GM21576 (cell line): Measurements from ENCODE around the gene TOMM70.
"Not testable (repeated sequence)": the region's sequence is repeated elsewhere in the genome, so short reads cannot be mapped to it uniquely, and the experiment has no call there.

Experiments
- ATAC-seq: cut with Tn5 transposase; IDR thresholded peaks from one replicate; pipeline ENCODE4 v1.9.1; 2021; ENCODE audit warnings: mild to moderate bottlenecking, moderate library complexity; ENCODE audit not compliant: unreplicated experiment

The TOMM70 gene

GRCh38 chr3:100400780-100401673 lies at the start of gene TOMM70, which contains the start of gene LNP1:
TSS of gene TOMM70 (minus strand) at chr3:100401089. CDS start at chr3:100400949, 140 bp downstream.
TSS of gene LNP1 (plus strand) at chr3:100401539. CDS start at chr3:100429730, 28,191 bp downstream.
- peak; percentile 90 for ATAC-seq

GRCh38 chr3:100449214-100449613 lies 48.3 kb upstream of the TOMM70 start:
- ATAC-seq: no peak

- no peak for ATAC-seq
Measured at GRCh38 chr3:100448079-100448478, 47.2 kb upstream of the TOMM70 start.

GRCh38 chr3:100447067-100447466 lies 46.2 kb upstream of the TOMM70 start:
- not testable (repeated sequence) for ATAC-seq

GRCh38 chr3:100443690-100444089 lies 42.8 kb upstream of the TOMM70 start:
- ATAC-seq: no peak

- ATAC-seq: no peak
Measured at GRCh38 chr3:100440895-100441294, 40.0 kb upstream of the TOMM70 start.

GRCh38 chr3:100438623-100438974 lies 37.7 kb upstream of the TOMM70 start:
- ATAC-seq: no peak

- no peak for ATAC-seq
Measured at GRCh38 chr3:100437721-100438622, 37.1 kb upstream of the TOMM70 start.

- no peak for ATAC-seq
Measured at GRCh38 chr3:100436951-100437350, 36.1 kb upstream of the TOMM70 start.

GRCh38 chr3:100429187-100429716 lies 28.4 kb upstream of the TOMM70 start:
- no peak for ATAC-seq

- ATAC-seq: no peak
Measured at GRCh38 chr3:100427699-100428098, 26.8 kb upstream of the TOMM70 start.

- no peak for ATAC-seq
Measured at GRCh38 chr3:100426067-100426682, 25.3 kb upstream of the TOMM70 start.

- no peak for ATAC-seq
Measured at GRCh38 chr3:100425316-100425715, 24.4 kb upstream of the TOMM70 start.

- ATAC-seq: no peak
Measured at GRCh38 chr3:100424261-100424660, 23.4 kb upstream of the TOMM70 start.

GRCh38 chr3:100423611-100424010 lies 22.7 kb upstream of the TOMM70 start:
- ATAC-seq: no peak

GRCh38 chr3:100420885-100421284 lies 20.0 kb upstream of the TOMM70 start:
- no peak for ATAC-seq

GRCh38 chr3:100419406-100419805 lies 18.5 kb upstream of the TOMM70 start:
- no peak for ATAC-seq

- ATAC-seq: no peak
Measured at GRCh38 chr3:100416863-100417262, 16.0 kb upstream of the TOMM70 start.

GRCh38 chr3:100416176-100416575 lies 15.3 kb upstream of the TOMM70 start:
- ATAC-seq: no peak

GRCh38 chr3:100413613-100414012 lies 12.7 kb upstream of the TOMM70 start:
- ATAC-seq: no peak
